ENCODE data around the gene CELA2B. TPM values are rescaled to one million over a fixed set of nuclear protein-coding genes. Genes with fewer than 3 reads are reported as not detected.
A peak's percentile ranks its signal among the peaks of the same experiment; 100 is the strongest.
"Not testable (repeated sequence)": the region's sequence is repeated elsewhere in the genome, so short reads cannot be mapped to it uniquely, and the experiment has no call there.

CELA2B gene
- total RNA-seq, 1 donor from 2014 or later = not detected

DNA sequence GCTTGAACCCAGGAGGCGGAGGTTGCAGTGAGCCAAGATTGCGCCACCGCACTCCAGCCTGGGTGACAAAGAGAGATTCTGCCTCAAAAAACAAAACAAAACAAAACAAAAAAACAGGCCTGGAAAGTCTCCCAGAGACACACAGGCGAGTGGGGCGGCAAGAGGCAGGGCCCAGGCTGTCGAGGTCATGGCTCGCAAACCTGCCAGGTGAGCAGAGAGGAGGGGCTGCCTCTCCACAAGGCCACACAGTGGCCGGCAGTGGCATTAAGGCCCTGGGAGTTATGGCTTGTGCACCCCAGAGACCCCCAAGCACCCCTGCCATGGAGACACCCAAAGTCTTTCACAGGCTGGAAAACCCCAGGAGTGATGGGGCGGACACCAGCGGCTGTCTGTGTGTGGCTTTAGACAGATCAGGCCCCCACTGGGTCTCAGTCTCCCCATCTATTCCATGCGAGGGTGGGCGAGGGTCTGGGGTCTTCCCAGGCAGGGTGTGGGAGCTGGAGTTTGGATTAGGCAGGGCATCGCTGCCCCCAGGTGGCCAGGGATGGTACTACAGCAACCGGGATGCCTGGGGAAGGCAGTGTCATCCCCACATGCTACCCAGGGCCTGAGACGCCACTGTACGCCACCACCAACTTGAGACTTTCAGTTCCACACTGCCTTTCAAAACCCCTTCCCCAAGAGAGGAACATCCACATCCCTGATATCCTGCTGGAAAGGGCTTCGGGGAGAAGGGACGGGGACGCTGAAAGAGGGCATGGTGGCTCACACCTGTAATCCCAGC lies 44.9 kb upstream of the CELA2B start:
- no peaks in the 10 kb centered on the region for H3K4me1 ChIP-seq
- intact Hi-C loops (cut with DNase I) = loop anchor here (5.0 kb wide), 1 partner anchor 109 kb away; no protein-coding TSS in a partner anchor
- ATAC-seq (peak; percentile 82), DNase-seq (peak; percentile 83)
- H3K36me3 ChIP-seq = peaks cover 19% of the 10 kb centered on the region
- TF ChIP-seq, protein P1, sequence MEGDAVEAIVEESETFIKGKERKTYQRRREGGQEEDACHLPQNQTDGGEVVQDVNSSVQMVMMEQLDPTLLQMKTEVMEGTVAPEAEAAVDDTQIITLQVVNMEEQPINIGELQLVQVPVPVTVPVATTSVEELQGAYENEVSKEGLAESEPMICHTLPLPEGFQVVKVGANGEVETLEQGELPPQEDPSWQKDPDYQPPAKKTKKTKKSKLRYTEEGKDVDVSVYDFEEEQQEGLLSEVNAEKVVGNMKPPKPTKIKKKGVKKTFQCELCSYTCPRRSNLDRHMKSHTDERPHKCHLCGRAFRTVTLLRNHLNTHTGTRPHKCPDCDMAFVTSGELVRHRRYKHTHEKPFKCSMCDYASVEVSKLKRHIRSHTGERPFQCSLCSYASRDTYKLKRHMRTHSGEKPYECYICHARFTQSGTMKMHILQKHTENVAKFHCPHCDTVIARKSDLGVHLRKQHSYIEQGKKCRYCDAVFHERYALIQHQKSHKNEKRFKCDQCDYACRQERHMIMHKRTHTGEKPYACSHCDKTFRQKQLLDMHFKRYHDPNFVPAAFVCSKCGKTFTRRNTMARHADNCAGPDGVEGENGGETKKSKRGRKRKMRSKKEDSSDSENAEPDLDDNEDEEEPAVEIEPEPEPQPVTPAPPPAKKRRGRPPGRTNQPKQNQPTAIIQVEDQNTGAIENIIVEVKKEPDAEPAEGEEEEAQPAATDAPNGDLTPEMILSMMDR (IDR thresholded peaks at IDR 0.05) = peak; percentile 98
- no peaks in the 10 kb centered on the region for H3K27me3 ChIP-seq
- no peaks in the 10 kb centered on the region for H3K9me3 ChIP-seq
- H3K27ac ChIP-seq = no peak overlapping the region
- no peak overlapping the region for H3K4me3 ChIP-seq

DNA sequence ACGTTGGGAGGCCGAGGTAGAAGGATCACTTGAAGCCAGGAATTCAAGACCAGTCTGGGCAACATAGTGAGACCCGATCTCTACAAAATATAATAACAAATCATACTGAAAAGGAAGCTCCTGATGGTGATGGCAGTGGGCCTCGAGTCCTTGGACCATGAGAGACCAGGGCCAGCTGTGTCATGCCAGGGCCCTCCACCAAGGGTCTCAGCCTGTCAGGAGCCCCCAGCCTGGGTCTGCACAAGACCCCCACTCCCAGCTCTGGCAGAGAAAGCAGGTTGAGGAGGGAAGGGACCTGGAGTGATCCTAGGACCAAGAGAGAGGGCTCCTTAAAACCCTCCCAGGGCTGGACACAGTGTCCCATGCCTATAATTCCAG lies 44.3 kb upstream of the CELA2B start:
- Histone ChIP-seq H3K9me3 (no peaks in the 10 kb centered on the region), H3K27me3 (no peaks in the 10 kb centered on the region), H3K27ac (no peak overlapping the region), H3K36me3 (peaks cover 14% of the 10 kb centered on the region), H3K4me3 (no peak overlapping the region), H3K4me1 (no peaks in the 10 kb centered on the region)
- ATAC-seq (no peak), DNase-seq (no peak)
- TF ChIP-seq, protein P1 (IDR thresholded peaks at IDR 0.05) = no peak
- intact Hi-C loops (cut with DNase I) = loop anchor here (5.0 kb wide), 1 partner anchor 109 kb away; no protein-coding TSS in a partner anchor

GRCh38 chr1:15432324-15432723 lies 43.6 kb upstream of the CELA2B start:
- Histone ChIP-seq H3K36me3 (peaks cover 6% of the 10 kb centered on the region), H3K9me3 (no peaks in the 10 kb centered on the region), H3K4me3 (no peak overlapping the region), H3K27me3 (no peaks in the 10 kb centered on the region), H3K4me1 (no peaks in the 10 kb centered on the region), H3K27ac (no peak overlapping the region)
- TF ChIP-seq, protein P1 (IDR thresholded peaks at IDR 0.05) = no peak
- ATAC-seq (no peak), DNase-seq (no peak)
- intact Hi-C loops (cut with DNase I) = loop anchor here (5.0 kb wide), 1 partner anchor 110 kb away; no protein-coding TSS in a partner anchor

DNA sequence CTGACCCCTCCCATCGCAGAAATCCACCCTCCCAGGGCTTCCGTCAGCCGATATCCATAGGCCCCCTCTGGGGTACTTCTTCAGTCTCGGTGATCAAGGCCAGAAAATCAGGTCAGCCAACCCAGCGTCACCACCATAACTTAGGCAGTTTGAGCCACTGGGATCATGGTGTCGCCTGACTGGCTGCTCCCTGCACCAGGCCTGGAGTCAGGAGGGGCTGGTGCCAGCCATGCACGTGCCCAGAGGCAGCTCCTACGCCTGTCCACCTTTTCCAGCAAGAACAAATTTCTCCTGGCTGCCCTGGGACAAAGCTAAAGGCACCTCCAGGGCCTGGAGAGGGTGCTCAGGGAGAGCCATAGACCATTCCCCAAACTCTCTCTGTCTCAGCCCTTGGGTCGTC lies 42.4 kb upstream of the CELA2B start:
- Histone ChIP-seq H3K9me3 (no peaks in the 10 kb centered on the region), H3K4me1 (no peaks in the 10 kb centered on the region), H3K27me3 (no peaks in the 10 kb centered on the region), H3K27ac (no peak overlapping the region), H3K4me3 (no peak overlapping the region), H3K36me3 (no peaks in the 10 kb centered on the region)
- no peak for ATAC-seq
- TF ChIP-seq, protein P1 (IDR thresholded peaks at IDR 0.05) = no peak
- DNase-seq = no peak
- intact Hi-C loops (cut with DNase I) = loop anchor here (5.0 kb wide), 1 partner anchor 111 kb away; no protein-coding TSS in a partner anchor

GRCh38 chr1:15434739-15435138 lies 41.2 kb upstream of the CELA2B start:
- not testable (repeated sequence) for H3K4me1 ChIP-seq, H3K27me3 ChIP-seq, DNase-seq, H3K4me3 ChIP-seq, H3K9me3 ChIP-seq, H3K36me3 ChIP-seq, H3K27ac ChIP-seq
- intact Hi-C loops (cut with DNase I) = loop anchor here (5.0 kb wide), 1 partner anchor 112 kb away; no protein-coding TSS in a partner anchor
- ATAC-seq = peak; percentile 70

GRCh38 chr1:15435239-15436077 lies 40.4 kb upstream of the CELA2B start:
- no peaks in the 10 kb centered on the region for H3K36me3 ChIP-seq
- no peaks in the 10 kb centered on the region for H3K4me1 ChIP-seq
- intact Hi-C loops (cut with DNase I) = no loop called here
- TF ChIP-seq, protein P1 (IDR thresholded peaks at IDR 0.05) = no peak
- H3K27me3 ChIP-seq = no peaks in the 10 kb centered on the region
- no peak overlapping the region for H3K4me3 ChIP-seq
- DNase-seq (no peak), ATAC-seq (no peak)
- H3K27ac ChIP-seq = no peak overlapping the region
- H3K9me3 ChIP-seq = no peaks in the 10 kb centered on the region
